ENCODE measurements around the gene MMP1. TPM values are rescaled to one million over a fixed set of nuclear protein-coding genes. Genes with fewer than 3 reads are reported as not detected.

The MMP1 gene
- 2,602 and 5,796 TPM in 2 replicates for total RNA-seq

DNA sequence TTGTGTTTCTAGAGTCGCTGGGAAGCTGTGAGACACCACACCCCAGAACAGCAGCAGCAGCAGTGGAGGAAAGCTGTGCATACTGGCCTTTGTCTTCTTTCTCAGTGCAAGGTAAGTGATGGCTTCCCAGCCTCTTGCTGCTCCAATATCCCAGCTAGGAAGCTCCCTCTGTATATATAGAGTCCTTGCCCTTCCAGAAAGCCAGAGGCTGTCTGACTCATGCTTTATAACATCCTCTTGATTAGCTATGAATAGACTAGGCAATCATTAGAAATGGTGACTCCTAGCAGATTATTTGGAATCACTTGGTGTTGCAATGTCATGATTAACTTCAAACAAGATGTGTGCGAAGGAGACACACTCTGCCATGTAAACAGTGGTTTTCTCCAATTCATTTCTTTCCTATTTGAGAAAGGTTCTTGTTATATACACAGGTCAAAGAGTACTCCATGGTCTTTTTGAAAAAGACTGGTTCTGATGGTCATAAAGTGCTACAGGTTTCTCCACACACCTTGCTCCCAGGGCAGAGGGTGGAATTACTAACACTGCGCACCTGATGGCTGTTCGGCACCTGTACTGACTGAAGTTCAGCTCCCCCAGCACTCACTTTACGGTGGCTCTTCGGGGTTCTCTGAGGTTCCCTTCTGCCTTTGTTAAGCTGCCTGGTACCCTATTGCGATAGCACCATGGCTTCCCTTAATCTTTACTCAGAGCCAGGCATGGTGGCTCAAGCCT, at the start of gene MMP1:
MMP1 (minus strand) TSS at position 149 of the 735 bp plus-strand sequence; CDS start at position 81, 68 bp downstream.
- DNase-seq (ENCODE audit: extremely low read depth, low read depth, low spot score): peak; percentile 73

DNA sequence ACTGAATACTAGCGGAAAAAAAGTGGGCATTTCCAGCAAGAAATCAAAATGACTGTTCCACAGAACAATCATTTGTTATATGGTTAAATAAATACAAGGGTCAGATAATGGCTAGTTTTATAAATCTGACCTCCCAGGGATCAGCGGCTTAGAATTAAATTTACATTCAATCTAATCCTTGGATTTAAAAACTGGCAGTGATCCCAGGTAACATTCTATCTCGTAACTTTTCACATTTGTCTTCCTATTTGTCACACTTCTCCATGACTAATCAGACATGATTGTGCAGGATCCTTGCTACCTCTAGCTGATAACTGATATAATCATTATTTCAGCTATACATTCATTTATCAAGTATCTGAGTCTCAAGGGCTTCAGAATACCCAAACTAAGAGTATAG, 48.3 kb upstream of the MMP1 start:
- no peak for DNase-seq (ENCODE audit: extremely low read depth, low read depth, low spot score)

DNA sequence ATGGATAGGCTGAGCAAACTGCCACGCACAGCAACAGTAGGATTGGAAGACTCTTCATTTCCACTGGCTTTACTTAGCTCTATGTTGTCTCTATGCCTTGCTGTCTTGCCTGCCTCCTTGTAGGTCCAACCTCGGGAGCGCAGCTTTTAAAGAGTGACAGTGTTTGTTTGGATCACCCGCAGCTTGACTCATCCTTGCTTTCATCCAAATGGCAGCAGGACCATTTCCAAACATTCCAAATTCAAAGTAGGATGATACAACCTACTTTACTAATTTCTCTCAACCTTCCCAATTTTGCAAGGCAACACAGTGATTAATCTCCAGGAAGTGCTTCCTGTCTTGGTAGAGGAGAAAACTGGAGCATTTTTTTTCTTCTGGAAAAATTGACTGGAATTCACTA, 45.5 kb upstream of the MMP1 start, which contains the start of gene MMP3:
MMP3 (minus strand) TSS at position 121 of the 400 bp plus-strand sequence; CDS start at position 58, 63 bp downstream.
- DNase-seq (ENCODE audit: extremely low read depth, low read depth, low spot score): no peak

DNA sequence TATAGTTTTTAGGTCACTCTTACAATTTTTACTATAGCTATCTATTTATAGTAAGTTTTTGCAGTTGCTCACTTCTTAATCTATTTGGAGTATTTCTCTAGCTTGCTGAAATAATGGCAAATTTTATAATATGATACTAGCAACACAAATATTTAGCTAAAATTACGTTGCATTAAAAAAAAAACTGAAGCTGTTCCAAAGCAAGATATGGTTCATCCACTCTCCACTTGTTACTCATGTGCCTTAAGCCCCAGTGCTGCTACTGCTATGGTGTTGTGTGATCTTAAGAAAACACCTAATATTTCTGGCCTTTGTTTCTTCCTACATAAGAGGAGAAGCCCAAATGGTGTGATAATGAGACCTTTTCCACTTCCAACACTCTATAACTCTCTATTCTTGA, 45.0 kb upstream of the MMP1 start:
- DNase-seq (ENCODE audit: extremely low read depth, low read depth, low spot score): no peak

DNA sequence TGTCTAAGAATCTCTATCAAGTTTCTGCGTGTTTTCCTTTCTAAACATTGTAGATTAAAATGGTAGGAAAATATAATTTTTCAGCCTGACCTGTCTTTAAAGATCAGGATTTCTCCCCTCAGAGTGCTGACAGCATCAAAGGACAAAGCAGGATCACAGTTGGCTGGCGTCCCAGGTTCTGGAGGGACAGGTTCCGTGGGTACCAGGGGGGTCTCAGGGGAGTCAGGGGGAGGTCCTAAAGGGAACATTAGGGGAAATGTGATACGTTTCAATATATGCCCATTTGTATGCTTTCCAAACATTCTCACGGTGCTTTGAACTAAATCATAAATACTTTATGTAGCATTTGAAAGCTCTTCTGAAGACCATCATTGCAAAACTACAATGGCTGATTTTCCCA, 42.1 kb upstream of the MMP1 start:
- DNase-seq (ENCODE audit: extremely low read depth, low read depth, low spot score): no peak

DNA sequence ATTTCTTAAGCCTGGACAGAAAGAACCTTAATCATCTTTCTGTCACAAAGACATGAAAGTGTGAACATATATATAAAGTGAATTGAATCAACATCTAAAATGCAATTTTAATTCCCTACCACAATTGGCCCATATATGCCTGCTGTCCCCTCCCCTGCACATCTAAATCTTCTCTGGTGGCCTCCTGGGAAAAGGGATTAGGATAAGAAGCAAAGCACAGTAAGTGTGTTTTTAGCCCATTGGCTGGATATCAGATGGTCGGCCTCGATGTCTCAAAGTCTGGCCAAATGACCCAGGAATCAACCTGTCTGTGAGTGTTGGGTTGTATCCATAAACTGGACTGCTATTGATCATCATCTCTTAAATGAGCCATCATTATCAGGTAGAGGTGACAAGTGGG, 39.7 kb upstream of the MMP1 start:
- DNase-seq (ENCODE audit: extremely low read depth, low read depth, low spot score): no peak

DNA sequence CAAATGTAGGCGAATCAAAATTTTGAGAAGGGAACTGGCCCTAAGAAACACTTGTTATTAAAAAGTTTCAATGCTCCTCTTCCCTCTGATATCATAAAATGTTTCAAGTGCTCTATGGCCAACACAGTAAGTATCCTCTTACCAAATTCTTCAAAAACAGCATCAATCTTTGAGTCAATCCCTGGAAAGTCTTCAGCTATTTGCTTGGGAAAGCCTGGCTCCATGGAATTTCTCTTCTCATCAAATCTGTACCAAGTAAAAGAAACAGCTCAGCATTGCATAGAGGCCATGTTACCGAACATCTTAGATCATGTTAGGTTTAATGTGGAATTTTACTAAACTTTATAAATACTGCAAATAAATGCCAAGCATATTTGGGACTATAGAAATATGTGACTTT, 39.2 kb upstream of the MMP1 start:
- DNase-seq (ENCODE audit: extremely low read depth, low read depth, low spot score): no peak

DNA sequence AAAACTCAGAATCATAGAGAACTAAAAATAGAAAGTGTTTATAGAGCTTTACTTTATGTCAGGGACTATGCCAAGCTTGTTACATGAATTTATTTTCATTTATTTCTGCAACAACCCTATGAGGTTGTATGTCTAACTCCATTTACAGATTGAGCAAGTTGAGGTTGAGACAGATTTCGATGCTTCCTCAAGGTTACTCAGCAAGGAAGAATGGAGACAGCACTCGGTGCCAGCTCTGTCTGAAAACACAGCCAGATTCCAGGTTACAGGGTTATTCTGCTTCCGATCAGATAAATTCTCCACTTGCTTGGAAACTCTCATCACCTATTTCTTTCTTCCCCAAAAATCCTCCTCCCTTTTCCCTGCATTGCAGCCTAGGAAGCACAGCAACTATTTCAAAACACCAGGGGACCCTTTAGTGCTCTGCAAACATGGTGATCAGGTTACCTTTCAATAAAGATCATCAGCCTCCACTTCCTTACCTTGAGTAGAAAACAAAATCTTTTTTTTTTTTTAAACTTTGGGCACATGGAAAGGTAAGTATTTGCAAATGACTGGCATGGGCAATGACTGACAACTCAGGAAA, 38.4 kb upstream of the MMP1 start:
- no peak for DNase-seq (ENCODE audit: extremely low read depth, low read depth, low spot score)

DNA sequence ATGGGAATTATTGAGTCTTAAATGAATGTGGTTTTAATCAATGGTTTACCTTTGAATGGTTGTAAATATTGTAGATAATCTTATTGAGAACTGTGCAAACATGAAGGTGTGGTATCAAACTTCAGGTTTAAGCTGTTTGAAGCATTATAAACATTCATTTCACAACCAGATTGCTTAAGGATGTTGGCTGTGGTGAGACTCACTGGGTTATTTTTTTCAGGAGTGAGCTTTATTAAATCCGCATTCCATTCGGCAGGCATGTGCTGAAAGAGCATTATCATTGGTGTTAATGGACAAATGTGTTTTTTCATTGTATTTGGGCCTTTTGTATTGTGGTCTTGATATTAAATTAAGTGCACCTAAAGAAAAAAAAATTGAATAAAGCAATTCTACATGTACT, 35.8 kb upstream of the MMP1 start:
- DNase-seq (ENCODE audit: extremely low read depth, low read depth, low spot score): no peak

DNA sequence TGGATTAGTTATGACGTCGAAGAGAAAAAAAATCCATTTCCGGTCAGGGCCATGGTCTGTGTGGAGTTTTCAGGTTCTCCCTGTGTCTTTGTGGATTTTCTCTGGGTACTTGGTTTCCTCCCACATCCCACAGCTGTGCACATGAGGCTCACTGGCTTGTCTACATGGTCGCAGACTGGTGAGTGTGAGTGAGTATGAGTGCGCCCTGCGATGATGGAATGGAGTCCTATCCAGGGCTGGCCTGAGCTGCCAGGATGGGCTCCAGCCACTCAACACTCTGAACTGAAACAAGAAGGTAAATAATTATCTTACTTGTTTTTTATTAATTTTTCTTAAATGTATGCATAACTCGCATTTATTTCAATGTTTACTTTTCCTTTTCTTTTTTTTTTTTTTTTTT, 34.7 kb upstream of the MMP1 start:
- no peak for DNase-seq (ENCODE audit: extremely low read depth, low read depth, low spot score)

DNA sequence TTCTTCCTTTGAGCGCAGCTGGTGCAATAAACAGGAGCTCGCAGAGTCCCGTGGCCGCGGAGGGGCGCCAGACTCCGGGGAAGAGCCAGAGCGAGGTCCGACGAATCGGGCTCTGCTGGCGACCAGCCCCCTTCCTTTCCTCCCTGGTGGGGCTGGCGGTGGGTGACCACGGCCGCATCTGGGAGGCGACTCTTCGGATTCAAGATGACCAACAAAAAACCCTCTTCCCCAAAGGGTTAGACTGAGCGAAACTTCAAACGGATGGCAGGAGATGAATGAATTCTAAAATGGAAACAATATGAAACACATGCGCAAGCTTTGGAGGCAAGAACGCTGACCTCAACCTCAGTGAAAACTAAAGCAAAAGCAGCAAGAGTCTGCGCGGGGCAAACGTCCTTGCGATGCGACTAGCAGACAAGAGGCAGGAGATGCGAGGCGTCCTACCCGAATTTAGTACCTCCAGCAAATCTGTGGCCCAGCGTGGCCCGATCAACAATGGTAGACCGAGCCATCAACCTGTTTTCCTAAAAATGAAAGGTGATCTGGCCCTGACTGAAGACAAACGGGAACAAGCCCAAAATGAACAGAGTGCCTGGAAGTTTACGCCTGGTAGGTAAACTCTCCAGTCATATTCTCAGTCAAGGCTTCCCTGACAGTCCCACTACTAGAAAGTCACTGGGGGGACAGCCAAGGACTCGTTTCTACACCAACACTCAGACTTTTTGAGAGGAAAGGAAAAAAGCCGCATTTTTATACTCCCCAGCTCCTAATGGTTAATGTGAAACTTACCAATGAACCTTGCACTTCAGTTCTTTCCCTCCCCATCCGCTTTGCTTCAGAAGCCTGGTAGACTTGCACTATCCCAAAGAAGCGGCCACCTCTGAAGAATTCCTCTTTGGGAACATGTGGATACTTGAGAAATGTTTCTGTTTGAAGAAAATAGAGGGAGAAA, 33.8 kb upstream of the MMP1 start:
- no peak for DNase-seq (ENCODE audit: extremely low read depth, low read depth, low spot score)

DNA sequence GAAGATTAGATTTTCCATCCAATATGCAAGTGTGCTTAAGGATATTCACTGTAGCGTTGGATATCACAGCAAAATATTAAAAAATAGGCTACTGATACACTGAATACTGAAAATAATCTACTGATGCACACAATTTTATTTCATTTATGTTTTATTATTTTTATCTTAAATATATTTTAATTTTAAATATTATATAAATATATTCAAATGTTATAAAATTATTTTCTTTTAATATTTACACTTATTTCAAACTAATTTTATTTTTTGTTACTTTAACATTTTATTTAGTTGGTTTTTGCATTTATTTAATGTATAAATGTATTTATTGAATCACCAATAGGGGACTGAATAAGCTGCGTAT, 33.1 kb upstream of the MMP1 start:
- DNase-seq (ENCODE audit: extremely low read depth, low read depth, low spot score): no peak

DNA sequence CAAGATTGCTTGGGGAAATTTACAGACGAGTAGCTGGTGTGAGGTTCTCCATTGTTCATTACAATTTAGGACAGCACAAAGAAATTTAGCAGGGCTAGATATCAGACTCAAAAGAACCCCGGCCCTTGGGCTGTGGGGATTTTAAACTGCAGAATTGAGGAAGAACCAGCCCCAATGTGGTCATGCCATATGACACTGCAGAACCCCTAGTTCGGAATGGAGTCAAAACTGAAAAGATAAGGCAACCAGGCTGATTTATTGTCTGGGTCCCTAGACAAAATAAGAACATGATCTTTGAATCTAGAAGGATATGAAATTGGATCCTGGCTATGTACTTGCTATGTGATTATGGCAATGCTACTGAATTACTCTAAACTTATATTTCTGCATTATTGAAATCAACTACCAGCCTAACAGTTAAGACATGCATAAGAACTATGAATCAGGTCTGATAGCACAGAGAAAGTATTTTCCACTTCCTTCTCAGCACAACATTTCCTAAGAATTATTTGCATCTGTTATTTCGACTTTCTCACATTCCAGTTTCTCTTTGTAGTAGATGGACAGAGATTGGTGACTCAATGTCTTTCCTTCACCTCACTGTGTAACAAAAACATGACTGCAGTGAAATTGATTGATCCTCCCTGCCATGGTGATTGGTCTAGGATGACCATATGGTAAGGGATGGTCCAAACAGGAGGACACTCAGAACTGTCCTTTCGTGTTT, 32.2 kb upstream of the MMP1 start:
- DNase-seq (ENCODE audit: extremely low read depth, low read depth, low spot score): no peak

DNA sequence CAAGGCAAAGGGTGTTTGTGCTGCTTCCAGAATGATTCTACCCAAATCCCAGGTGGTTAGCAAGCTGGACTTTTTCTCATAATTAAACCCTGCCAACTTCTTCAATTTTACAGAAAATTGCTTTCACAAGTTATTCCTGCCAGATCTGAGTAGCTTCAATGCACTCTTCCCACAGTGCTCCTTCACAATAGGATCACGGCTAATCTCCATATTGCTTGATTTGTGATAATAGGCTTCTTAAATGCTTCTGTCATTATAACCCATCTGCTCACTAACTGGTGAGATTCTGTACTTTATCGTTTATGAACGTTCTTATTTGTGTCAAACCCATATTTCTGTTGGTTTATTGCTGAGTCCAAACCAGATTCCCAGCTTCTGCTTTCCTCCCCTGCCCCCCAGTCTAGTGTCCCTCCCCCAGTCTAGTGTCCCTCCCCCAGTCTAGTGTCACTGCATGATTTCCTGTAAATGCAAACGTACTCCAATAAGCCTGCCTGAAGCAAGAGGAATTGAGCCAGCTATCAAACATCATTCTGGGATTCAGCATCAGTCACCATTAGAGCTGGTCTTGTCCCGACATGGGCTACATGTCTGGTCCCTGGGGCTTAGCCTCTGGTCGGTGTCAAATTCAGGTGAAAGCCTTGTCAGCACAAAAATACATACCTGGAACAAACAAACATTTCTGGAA, 31.5 kb upstream of the MMP1 start:
- no peak for DNase-seq (ENCODE audit: extremely low read depth, low read depth, low spot score)

DNA sequence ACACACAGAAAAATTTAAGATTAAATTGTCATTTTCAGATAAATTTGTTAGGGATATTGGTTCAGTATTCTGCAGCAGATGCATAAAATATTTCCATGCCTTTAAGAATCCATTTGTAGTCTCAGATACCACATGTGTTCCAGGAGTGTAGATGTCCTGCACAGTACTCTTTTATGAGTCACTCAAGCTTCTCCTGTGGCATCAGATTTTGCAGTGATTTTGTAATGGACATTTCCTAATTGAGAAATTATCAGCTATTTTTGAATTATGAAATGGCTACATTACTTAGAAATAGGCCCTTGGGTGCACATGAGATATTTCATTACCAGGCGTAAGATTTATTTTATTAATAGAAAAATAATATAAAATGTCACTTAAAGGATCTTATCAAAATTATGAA, 26.6 kb upstream of the MMP1 start:
- no peak for DNase-seq (ENCODE audit: extremely low read depth, low read depth, low spot score)

DNA sequence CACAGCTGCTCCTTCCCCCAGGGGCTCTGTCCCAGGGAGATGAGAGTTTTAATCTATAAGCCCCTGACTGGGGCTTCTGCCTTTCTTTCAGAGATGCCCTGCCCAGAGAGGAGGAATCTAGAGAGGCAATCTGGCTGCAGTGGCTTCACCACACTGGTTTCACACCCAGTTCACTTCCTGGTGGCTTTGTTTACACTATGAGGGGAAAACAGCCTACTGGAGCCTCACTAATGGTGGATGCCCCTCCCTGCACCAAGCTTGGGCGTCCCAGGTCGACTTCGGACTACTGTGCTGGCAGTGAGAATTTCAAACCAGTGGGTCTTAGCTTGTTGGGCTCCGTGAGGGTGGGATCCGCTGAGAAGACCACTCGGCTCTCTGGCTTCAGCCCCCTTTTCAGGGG, 21.5 kb upstream of the MMP1 start:
- no peak for DNase-seq (ENCODE audit: extremely low read depth, low read depth, low spot score)

DNA sequence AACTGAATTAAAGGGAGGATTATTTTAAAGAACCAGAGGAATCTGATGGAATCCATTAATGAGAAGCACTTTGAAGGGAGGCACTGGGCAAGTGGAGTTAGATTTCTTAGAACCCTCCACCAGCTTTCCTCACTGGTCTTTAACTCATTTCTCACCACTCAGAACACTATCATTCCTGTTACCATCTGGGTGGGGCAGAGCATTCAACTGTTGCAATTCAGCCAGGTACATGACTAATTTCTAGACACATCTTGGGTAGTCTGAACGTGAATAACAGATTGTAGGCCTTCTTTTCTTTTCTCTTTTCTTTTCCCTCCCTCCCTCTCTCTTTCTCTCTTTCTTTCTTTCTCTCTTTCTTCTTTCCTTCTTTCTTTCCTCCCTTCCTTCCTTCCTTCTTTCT, 15.5 kb upstream of the MMP1 start:
- DNase-seq (ENCODE audit: extremely low read depth, low read depth, low spot score): no peak

DNA sequence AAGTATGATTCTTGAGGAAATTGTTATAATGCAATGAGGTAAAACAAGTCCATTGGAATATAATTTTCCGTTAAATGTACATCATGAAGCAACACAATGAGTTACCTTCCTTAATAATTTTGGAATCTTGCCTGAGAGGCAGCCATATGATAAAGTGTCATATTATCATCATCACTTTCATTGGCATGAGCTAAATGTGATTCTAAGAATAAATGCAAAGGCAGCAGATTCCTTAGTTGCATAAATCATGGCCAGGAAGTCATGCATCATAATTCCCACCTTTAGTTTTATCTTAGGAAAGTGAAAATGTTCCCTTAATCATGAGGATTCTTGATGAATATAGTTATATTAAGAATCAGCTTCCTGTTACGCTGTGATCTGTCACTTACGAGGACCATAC, 14.2 kb upstream of the MMP1 start:
- no peak for DNase-seq (ENCODE audit: extremely low read depth, low read depth, low spot score)

DNA sequence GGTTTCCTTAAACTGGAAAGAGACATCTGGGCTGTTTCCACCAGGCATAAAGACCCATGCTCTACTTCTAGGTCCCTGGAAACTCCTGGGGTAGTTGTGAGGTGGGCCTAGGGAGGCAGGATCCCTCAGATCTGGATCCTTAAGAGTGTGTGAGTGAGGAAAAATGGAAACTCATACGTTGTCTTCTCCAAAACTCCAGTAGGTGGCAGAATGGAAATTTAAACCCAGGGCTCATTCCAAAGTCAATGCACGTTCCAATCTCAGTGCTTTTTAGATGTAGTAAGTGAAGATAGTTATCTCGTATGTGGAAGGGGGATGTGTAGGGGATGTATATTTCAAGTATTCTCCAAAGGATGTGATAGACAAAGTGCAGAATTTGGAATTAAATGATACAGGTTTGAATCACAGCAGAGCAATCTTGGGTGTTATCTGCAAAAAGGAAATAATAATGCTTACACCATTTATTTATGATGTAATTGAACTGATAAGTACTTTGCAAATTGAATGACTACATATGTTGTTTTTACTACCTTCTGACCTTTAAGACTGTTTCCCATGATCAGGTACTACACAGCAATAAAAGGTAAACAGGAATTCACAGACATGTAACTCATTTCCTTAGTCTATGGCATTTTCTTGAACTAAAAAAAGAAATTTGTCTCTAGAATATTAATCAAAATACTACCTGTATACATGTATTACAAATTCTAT, 13.1 kb upstream of the MMP1 start:
- no peak for DNase-seq (ENCODE audit: extremely low read depth, low read depth, low spot score)

DNA sequence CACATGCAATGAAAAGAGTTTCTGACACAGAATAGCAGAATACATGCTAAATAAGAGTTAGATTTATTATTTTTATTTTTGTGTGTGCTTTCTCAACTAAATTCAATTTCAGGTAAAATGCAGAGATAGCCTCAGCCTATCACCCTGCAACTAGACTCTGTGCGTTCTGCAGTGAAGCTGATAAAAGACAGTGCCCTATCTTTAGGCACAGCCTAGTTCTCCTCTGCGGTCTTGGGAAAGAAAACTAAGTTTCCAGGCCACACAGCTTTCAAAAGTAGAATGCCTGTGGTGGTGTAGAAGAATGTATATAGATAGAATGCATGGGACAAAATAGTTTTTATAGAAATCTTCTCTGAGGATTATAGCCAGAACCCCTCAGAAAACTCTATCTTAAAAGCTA, 12.0 kb upstream of the MMP1 start:
- DNase-seq (ENCODE audit: extremely low read depth, low read depth, low spot score): no peak
